ENCODE results near the gene TMEM61. TPM values are rescaled to one million over a fixed set of nuclear protein-coding genes. Genes with fewer than 3 reads are reported as not detected.

The TMEM61 gene
- total and polyA plus RNA-seq, 2 donors (not counting 1 experiment from before 2014, with no cell fraction given), result not detected

GRCh38 chr1:55000110-55001085 is 20.0 kb downstream of the TMEM61 start:
- no peak overlapping the region for H3K27ac ChIP-seq (ENCODE audit: insufficient read depth, low read length)
- H3K79me2 ChIP-seq (ENCODE audit: control insufficient read depth, insufficient read depth, low read length), result no peaks in the 10 kb centered on the region
- TF ChIP-seq EZH2 (IDR thresholded peaks at IDR 0.05; ENCODE audit: low read length, missing control alignments), result no peak
- TF ChIP-seq, protein P1, sequence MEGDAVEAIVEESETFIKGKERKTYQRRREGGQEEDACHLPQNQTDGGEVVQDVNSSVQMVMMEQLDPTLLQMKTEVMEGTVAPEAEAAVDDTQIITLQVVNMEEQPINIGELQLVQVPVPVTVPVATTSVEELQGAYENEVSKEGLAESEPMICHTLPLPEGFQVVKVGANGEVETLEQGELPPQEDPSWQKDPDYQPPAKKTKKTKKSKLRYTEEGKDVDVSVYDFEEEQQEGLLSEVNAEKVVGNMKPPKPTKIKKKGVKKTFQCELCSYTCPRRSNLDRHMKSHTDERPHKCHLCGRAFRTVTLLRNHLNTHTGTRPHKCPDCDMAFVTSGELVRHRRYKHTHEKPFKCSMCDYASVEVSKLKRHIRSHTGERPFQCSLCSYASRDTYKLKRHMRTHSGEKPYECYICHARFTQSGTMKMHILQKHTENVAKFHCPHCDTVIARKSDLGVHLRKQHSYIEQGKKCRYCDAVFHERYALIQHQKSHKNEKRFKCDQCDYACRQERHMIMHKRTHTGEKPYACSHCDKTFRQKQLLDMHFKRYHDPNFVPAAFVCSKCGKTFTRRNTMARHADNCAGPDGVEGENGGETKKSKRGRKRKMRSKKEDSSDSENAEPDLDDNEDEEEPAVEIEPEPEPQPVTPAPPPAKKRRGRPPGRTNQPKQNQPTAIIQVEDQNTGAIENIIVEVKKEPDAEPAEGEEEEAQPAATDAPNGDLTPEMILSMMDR (conservative IDR thresholded peaks at IDR 0.05 in 1 of 2, IDR thresholded peaks at IDR 0.05 in 1 of 2; ENCODE audit: low read depth in 1 of 2, low read length in 2 of 2), result no peak
- H3K9ac ChIP-seq (ENCODE audit: insufficient read depth, low read length), result no peak overlapping the region
- H4K20me1 ChIP-seq (ENCODE audit: control insufficient read depth, extremely low read depth, insufficient read depth, low read length), result no peaks in the 10 kb centered on the region
- no peaks in the 10 kb centered on the region for H3K36me3 ChIP-seq (ENCODE audit: control insufficient read depth, insufficient read depth, low read length)
- H3K27me3 ChIP-seq (ENCODE audit: control insufficient read depth, insufficient read depth, low read length), result peaks cover 37% of the 10 kb centered on the region
- H3K4me1 ChIP-seq (ENCODE audit: control insufficient read depth, extremely low read depth, insufficient read depth, low read length), result peaks cover 2% of the 10 kb centered on the region
- H3K4me2 ChIP-seq (ENCODE audit: extremely low read depth, insufficient read depth, low read length), result no peak overlapping the region
- no peak overlapping the region for H3K4me3 ChIP-seq (replicated peaks in 1 of 4; ENCODE audit: control extremely low read depth in 1 of 4, insufficient read depth in 1 of 4, low read depth in 3 of 4, low read length in 4 of 4)
- H2AFZ ChIP-seq (ENCODE audit: low read length), result no peak overlapping the region
- no peaks in the 10 kb centered on the region for H3K9me3 ChIP-seq (ENCODE audit: control insufficient read depth, insufficient read depth, low read depth, low read length)
- no peak for DNase-seq (ENCODE audit: low read depth in 2 of 2)

DNA sequence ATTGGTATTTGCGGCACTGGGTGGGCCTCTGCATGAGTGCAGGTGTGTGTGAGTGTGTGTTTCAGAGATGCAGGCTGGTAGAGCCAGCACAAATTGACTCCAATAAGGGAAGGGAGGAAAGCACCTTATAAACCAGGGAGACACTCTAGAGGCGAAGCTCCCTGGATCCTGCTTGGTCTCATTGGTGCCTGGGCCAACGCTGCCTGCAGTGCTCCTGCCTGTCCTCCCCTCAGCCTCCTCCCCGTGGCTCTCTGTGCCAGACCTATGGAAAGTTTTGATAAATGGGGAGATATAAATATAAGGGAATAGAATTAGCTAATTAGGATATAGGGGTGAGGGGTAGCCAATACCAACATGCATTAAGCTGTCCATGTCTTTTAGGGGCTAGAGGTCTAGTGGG is 20.9 kb downstream of the TMEM61 start:
- DNase-seq (ENCODE audit: low read depth in 2 of 2), result no peak
- peaks cover 28% of the 10 kb centered on the region for H3K27me3 ChIP-seq (ENCODE audit: control insufficient read depth, insufficient read depth, low read length)

DNA sequence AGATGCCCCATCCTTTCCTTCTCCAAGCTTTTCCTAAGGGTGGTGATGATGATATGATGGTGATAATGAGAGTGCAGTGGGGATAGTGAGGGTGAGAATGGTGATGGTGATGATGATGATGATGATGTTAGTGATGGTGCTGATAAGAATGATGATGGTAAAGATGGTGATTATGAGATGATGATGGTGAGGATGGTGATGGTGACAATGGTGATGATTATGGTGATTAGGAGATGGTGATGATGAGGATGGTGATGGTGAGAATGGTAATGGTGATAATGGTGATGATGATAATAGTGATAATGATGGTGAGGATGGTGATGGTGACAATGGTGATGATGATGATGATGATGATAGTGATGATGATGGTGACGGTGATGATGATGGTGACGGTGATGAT is 22.3 kb downstream of the TMEM61 start:
- Histone ChIP-seq H3K36me3 (ENCODE audit: control insufficient read depth, insufficient read depth, low read length) (no peaks in the 10 kb centered on the region), H3K4me3 (replicated peaks in 1 of 4; ENCODE audit: control extremely low read depth in 1 of 4, insufficient read depth in 1 of 4, low read depth in 3 of 4, low read length in 4 of 4) (no peak overlapping the region), H3K27ac (ENCODE audit: insufficient read depth, low read length) (no peak overlapping the region), H4K20me1 (ENCODE audit: control insufficient read depth, extremely low read depth, insufficient read depth, low read length) (no peaks in the 10 kb centered on the region), H3K4me1 (ENCODE audit: control insufficient read depth, extremely low read depth, insufficient read depth, low read length) (peaks cover 3% of the 10 kb centered on the region), H3K9ac (ENCODE audit: insufficient read depth, low read length) (no peak overlapping the region), H2AFZ (ENCODE audit: low read length) (no peak overlapping the region), H3K9me3 (ENCODE audit: control insufficient read depth, insufficient read depth, low read depth, low read length) (no peaks in the 10 kb centered on the region), H3K27me3 (ENCODE audit: control insufficient read depth, insufficient read depth, low read length) (peaks cover 17% of the 10 kb centered on the region), H3K4me2 (ENCODE audit: extremely low read depth, insufficient read depth, low read length) (no peak overlapping the region), H3K79me2 (ENCODE audit: control insufficient read depth, insufficient read depth, low read length) (no peaks in the 10 kb centered on the region)
- DNase-seq (ENCODE audit: low read depth in 2 of 2), result no peak
- TF ChIP-seq, protein P1 (conservative IDR thresholded peaks at IDR 0.05 in 1 of 2, IDR thresholded peaks at IDR 0.05 in 1 of 2; ENCODE audit: low read depth in 1 of 2, low read length in 2 of 2), result no peak
- no peak for TF ChIP-seq EZH2 (IDR thresholded peaks at IDR 0.05; ENCODE audit: low read length, missing control alignments)

More for the DNA sequence above, 20.9 kb downstream of the TMEM61 start:
- H3K9ac ChIP-seq (ENCODE audit: insufficient read depth, low read length), result no peak overlapping the region
- H3K36me3 ChIP-seq (ENCODE audit: control insufficient read depth, insufficient read depth, low read length), result no peaks in the 10 kb centered on the region
- H3K4me3 ChIP-seq (replicated peaks in 1 of 4; ENCODE audit: control extremely low read depth in 1 of 4, insufficient read depth in 1 of 4, low read depth in 3 of 4, low read length in 4 of 4), result no peak overlapping the region
- H4K20me1 ChIP-seq (ENCODE audit: control insufficient read depth, extremely low read depth, insufficient read depth, low read length), result no peaks in the 10 kb centered on the region
- H3K9me3 ChIP-seq (ENCODE audit: control insufficient read depth, insufficient read depth, low read depth, low read length), result no peaks in the 10 kb centered on the region
- no peak for TF ChIP-seq EZH2 (IDR thresholded peaks at IDR 0.05; ENCODE audit: low read length, missing control alignments)
- TF ChIP-seq, protein P1 (conservative IDR thresholded peaks at IDR 0.05 in 1 of 2, IDR thresholded peaks at IDR 0.05 in 1 of 2; ENCODE audit: low read depth in 1 of 2, low read length in 2 of 2), result no peak
- H3K4me1 ChIP-seq (ENCODE audit: control insufficient read depth, extremely low read depth, insufficient read depth, low read length), result peaks cover 2% of the 10 kb centered on the region
- no peak overlapping the region for H3K27ac ChIP-seq (ENCODE audit: insufficient read depth, low read length)
- no peaks in the 10 kb centered on the region for H3K79me2 ChIP-seq (ENCODE audit: control insufficient read depth, insufficient read depth, low read length)
- H2AFZ ChIP-seq (ENCODE audit: low read length), result no peak overlapping the region
- H3K4me2 ChIP-seq (ENCODE audit: extremely low read depth, insufficient read depth, low read length), result no peak overlapping the region
